ENCODE measurements around the gene VAV2.

VAV2 gene

DNA sequence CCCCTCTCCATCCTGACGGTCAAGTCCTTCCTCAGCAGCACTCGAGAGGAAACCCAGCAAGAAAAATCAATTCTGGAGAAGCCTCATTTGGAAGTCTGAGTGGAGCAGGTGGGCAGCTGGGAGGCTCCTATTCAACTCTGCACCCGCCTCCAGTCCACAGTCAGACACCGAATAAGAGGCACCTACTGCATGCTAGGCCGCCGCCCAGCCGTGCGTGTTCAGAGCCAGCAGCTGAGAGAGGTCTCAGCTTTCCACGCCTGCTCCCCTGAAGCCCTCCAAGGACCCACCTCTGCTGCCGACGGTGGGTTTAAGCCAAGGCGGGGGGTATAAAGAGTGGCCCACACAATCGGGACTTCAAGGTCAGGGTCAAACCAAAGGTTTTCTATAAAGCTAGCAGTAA lies 41.9 kb downstream of the VAV2 start:
- Histone ChIP-seq H3K4me3 (ENCODE audit: control insufficient read depth in 1 of 7, extremely low read depth in 1 of 7, insufficient read depth in 4 of 7, low read depth in 2 of 7, low read length in 6 of 7) (no peak overlapping the region), H3K27me3 (replicated peaks in 2 of 5; ENCODE audit: control insufficient read depth in 4 of 5, insufficient read depth in 5 of 5, low read length in 4 of 5) (no peaks in the 10 kb centered on the region), H3K4me1 (ENCODE audit: control extremely low read depth in 1 of 4, control insufficient read depth in 4 of 4, insufficient read depth in 4 of 4, low read length in 3 of 4) (peaks cover 3 to 8% (median 4%) of the 10 kb centered on the region in 4 experiments), H3K36me3 (ENCODE audit: control insufficient read depth in 4 of 4, insufficient read depth in 4 of 4, low read length in 3 of 4) (no peaks in the 10 kb centered on the region), H3K9me3 (ENCODE audit: control extremely low read depth in 1 of 5, control insufficient read depth in 4 of 5, insufficient read depth in 2 of 5, low read depth in 1 of 5, low read length in 4 of 5) (no peaks in the 10 kb centered on the region), H3K27ac (ENCODE audit: insufficient read depth in 1 of 2, low read depth in 1 of 2, low read length in 2 of 2, poor library complexity in 1 of 2, severe bottlenecking in 2 of 2) (no peak overlapping the region)
- DNase-seq: no peak
- CTCF ChIA-PET: interaction anchor here (1.4 to 1.8 kb wide), 3 partner anchors 11 to 168 kb away, joined by 3 to 5 read pairs (median 3); no protein-coding TSS in a partner anchor
- POLR2A ChIA-PET: no interaction called here
- WGBS (ENCODE audit: insufficient coverage): 90% methylated on average over 13 of the region's 13 CpGs

DNA sequence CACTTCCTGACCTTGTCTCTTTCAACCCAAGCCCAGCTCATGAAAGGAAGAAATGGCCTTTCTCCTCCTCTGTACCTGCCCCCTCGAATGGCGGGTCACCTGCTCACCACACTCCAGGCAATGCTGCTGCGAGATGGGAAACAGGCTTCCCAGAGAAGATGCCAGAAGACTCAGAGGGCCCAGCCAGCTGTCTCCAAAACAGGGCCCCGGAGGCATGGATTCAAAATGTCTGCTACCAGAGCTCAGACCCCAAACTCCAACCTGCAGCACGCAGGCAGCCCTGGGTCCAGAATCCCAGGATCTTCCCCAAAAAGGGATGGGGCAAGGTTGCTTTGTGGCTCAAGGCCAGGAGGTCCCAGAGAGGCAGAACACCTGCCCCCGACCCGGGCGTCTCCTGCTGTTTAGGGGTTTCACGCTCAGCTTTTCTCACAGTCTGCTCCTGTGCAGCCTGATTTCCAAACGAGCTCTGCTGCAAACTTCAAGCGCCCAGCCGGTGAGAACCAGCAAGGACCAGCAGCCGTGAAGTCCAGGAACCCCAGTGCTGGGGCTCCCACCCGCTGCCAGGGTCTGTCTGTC lies 42.5 kb downstream of the VAV2 start:
- no peaks in the 10 kb centered on the region for H3K36me3 ChIP-seq (ENCODE audit: control insufficient read depth in 4 of 4, insufficient read depth in 4 of 4, low read length in 3 of 4)
- no peak overlapping the region for H3K4me3 ChIP-seq (ENCODE audit: control insufficient read depth in 1 of 7, extremely low read depth in 1 of 7, insufficient read depth in 4 of 7, low read depth in 2 of 7, low read length in 6 of 7)
- H3K27me3 ChIP-seq (replicated peaks in 2 of 5; ENCODE audit: control insufficient read depth in 4 of 5, insufficient read depth in 5 of 5, low read length in 4 of 5): no peaks in the 10 kb centered on the region
- no peak overlapping the region for H3K27ac ChIP-seq (ENCODE audit: insufficient read depth in 1 of 2, low read depth in 1 of 2, low read length in 2 of 2, poor library complexity in 1 of 2, severe bottlenecking in 2 of 2)
- H3K9me3 ChIP-seq (ENCODE audit: control extremely low read depth in 1 of 5, control insufficient read depth in 4 of 5, insufficient read depth in 2 of 5, low read depth in 1 of 5, low read length in 4 of 5): no peaks in the 10 kb centered on the region
- POLR2A ChIA-PET: no interaction called here
- no peak for DNase-seq
- 97% methylated on average over 10 of the region's 14 CpGs for WGBS (ENCODE audit: insufficient coverage)
- CTCF ChIA-PET: interaction anchor here (1.4 to 1.8 kb wide), 2 partner anchors 10 to 167 kb away, joined by 3 to 5 read pairs; no protein-coding TSS in a partner anchor
- H3K4me1 ChIP-seq (ENCODE audit: control extremely low read depth in 1 of 4, control insufficient read depth in 4 of 4, insufficient read depth in 4 of 4, low read length in 3 of 4): peaks cover 0 to 1% (median 0%) of the 10 kb centered on the region in 4 experiments

DNA sequence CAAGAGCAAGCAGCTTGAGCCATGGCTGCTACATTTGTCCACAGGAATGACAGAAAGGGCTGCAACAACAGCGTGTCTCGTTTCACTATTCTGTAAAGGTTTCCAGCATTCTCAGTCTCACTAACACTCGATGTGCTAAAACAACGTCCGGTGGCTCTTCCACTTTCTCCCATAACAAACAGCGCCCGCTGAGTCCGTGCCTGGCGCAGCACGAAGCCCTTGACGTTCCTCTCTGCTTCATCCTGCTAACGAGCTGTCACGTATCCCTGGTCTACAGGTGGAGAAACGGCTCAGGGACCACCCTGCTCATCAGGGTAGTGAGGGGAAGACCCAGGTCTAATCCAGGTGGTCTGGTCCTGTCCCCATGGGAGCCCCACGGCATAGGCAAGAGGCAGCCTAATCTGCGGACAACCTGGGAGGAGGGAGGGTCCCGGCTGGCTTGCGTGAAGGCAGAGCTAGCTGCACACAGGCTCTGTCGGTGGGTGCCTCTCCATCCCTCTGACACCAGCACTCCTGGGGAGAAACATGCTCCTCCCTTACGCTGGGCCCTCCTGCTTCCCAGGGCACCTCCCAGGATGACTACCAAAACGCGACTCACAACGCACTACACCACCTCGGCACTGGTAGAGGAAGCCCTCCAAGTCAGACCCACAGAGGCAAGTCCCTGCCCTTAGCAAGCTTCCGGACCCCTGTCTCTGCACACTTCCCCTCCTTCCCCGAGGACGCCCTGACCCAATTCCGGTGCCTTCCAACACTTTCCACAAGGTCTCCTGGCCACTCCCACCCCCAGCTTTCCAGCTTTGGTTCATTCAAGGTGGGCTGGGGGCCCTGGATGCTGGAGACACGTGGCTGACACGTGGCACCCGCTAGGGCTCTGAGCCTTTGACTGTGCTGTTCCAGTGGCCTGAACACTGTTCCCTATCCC lies 43.3 kb downstream of the VAV2 start:
- Histone ChIP-seq H3K4me1 (ENCODE audit: control extremely low read depth in 1 of 4, control insufficient read depth in 4 of 4, insufficient read depth in 4 of 4, low read length in 3 of 4) (no peaks in the 10 kb centered on the region), H3K4me3 (ENCODE audit: control insufficient read depth in 1 of 7, extremely low read depth in 1 of 7, insufficient read depth in 4 of 7, low read depth in 2 of 7, low read length in 6 of 7) (no peak overlapping the region), H3K9me3 (ENCODE audit: control extremely low read depth in 1 of 5, control insufficient read depth in 4 of 5, insufficient read depth in 2 of 5, low read depth in 1 of 5, low read length in 4 of 5) (no peaks in the 10 kb centered on the region), H3K27me3 (replicated peaks in 2 of 5; ENCODE audit: control insufficient read depth in 4 of 5, insufficient read depth in 5 of 5, low read length in 4 of 5) (no peaks in the 10 kb centered on the region), H3K27ac (ENCODE audit: insufficient read depth in 1 of 2, low read depth in 1 of 2, low read length in 2 of 2, poor library complexity in 1 of 2, severe bottlenecking in 2 of 2) (no peak overlapping the region), H3K36me3 (ENCODE audit: control insufficient read depth in 4 of 4, insufficient read depth in 4 of 4, low read length in 3 of 4) (no peaks in the 10 kb centered on the region)
- CTCF ChIA-PET: interaction anchor here (1.8 kb wide), 1 partner anchor 166 kb away, joined by 5 read pairs; no protein-coding TSS in a partner anchor
- WGBS (ENCODE audit: insufficient coverage): 95% methylated on average over 29 of the region's 31 CpGs
- POLR2A ChIA-PET: no interaction called here
- no peak for DNase-seq

DNA sequence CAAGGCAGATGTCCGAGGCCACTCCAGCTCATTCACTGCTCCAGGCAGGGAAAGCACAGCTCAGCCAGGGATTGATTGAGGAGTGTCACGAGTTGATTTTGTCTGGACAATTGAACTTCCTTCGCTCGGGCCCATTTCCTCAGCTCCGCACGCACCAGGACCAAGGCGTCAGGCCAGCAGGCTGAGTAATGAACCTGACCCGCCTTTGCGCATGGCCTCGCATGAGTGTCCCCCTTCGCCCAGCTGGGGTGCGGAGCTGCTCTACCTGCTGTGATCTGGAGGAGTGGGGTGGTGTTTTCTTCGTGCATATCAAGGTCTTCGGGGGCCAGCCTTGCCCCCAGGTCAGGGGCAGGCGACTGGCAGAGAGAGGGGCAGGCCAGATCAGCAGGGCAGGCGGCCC lies 44.0 kb downstream of the VAV2 start:
- Histone ChIP-seq H3K27ac (ENCODE audit: insufficient read depth in 1 of 2, low read depth in 1 of 2, low read length in 2 of 2, poor library complexity in 1 of 2, severe bottlenecking in 2 of 2) (no peak overlapping the region), H3K36me3 (ENCODE audit: control insufficient read depth in 4 of 4, insufficient read depth in 4 of 4, low read length in 3 of 4) (no peaks in the 10 kb centered on the region), H3K27me3 (replicated peaks in 2 of 5; ENCODE audit: control insufficient read depth in 4 of 5, insufficient read depth in 5 of 5, low read length in 4 of 5) (no peaks in the 10 kb centered on the region), H3K9me3 (ENCODE audit: control extremely low read depth in 1 of 5, control insufficient read depth in 4 of 5, insufficient read depth in 2 of 5, low read depth in 1 of 5, low read length in 4 of 5) (no peaks in the 10 kb centered on the region), H3K4me3 (ENCODE audit: control insufficient read depth in 1 of 7, extremely low read depth in 1 of 7, insufficient read depth in 4 of 7, low read depth in 2 of 7, low read length in 6 of 7) (no peak overlapping the region), H3K4me1 (ENCODE audit: control extremely low read depth in 1 of 4, control insufficient read depth in 4 of 4, insufficient read depth in 4 of 4, low read length in 3 of 4) (no peaks in the 10 kb centered on the region)
- no peak for DNase-seq
- ChIA-PET POLR2A (no interaction called here), CTCF (no interaction called here)
- WGBS (ENCODE audit: insufficient coverage): 96% methylated on average over 14 of the region's 16 CpGs

DNA sequence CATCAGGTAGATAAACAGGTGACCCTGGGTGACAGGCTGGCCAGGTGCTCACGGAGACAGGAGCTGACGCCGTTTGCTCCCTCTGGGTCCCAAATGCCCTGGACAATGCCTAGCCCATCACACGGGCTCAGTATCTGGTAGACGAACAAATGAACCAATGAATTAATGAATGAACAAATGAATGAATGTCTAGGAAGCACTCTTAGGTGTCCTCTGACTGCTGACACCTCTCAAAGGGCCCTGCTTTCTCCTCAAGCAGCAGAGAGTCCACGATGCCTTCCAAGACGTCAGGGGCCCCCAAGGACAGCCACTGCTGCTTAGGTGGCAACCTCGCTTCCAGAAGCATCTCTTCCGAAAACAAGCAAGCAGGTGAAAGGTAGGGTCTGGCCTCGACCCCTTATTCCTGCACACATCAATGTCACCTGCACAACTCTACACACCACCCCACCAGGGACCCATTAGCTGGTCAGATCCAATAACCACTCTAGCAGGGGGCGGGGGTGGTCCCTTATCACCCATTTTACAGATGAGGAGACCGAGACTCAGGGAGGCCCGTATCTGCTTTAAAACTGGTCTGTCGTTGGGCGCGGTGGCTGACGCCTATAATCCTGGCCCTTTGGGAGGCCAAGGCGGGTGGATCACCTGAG lies 45.2 kb downstream of the VAV2 start:
- 92% methylated on average over 16 of the region's 18 CpGs for WGBS (ENCODE audit: insufficient coverage)

DNA sequence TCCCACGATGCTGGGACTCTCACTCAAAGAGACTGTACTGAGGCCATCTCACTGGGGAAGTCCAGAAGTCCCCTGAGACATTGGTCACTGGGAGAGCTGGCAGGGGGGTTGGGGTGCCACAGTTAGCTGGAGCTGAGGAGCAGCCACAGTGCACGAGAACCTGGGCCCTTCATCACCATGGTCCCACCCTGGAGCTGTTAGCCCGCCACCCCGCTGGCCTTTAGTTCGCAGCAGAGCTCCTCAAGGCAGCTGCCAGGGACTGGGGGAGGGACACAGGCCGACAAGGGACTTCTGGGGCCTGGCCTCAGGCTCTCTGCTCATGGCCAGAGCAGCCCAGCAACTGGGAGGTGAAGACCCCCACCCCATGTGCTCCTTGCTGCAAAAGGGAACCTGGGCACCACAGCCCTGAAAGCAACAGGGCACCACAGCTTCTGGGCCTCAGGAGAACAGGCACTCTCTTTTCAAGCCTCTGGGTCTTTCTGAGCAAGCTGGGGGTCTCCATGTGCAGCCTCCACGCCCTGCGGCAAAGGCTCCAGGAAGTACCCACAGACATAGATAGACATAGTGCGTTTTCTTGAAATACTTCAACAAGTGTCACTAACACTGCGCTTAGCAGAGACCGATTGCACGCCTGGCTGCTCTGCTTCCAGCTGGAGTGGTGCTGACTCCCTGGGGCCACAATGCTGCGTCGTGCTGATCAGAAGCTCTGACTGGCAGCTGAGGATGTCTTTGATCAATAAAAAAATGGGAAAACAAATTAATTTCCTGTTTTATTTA lies 46.0 kb downstream of the VAV2 start:
- Histone ChIP-seq H3K9me3 (ENCODE audit: control extremely low read depth in 1 of 5, control insufficient read depth in 4 of 5, insufficient read depth in 2 of 5, low read depth in 1 of 5, low read length in 4 of 5) (no peaks in the 10 kb centered on the region), H3K4me1 (ENCODE audit: control extremely low read depth in 1 of 4, control insufficient read depth in 4 of 4, insufficient read depth in 4 of 4, low read length in 3 of 4) (no peaks in the 10 kb centered on the region), H3K36me3 (ENCODE audit: control insufficient read depth in 4 of 4, insufficient read depth in 4 of 4, low read length in 3 of 4) (no peaks in the 10 kb centered on the region), H3K27ac (ENCODE audit: insufficient read depth in 1 of 2, low read depth in 1 of 2, low read length in 2 of 2, poor library complexity in 1 of 2, severe bottlenecking in 2 of 2) (no peak overlapping the region), H3K4me3 (ENCODE audit: control insufficient read depth in 1 of 7, extremely low read depth in 1 of 7, insufficient read depth in 4 of 7, low read depth in 2 of 7, low read length in 6 of 7) (no peak overlapping the region), H3K27me3 (replicated peaks in 2 of 5; ENCODE audit: control insufficient read depth in 4 of 5, insufficient read depth in 5 of 5, low read length in 4 of 5) (no peaks in the 10 kb centered on the region)
- POLR2A ChIA-PET: no interaction called here
- CTCF ChIA-PET: interaction anchor here (1.0 to 1.4 kb wide), 2 partner anchors 10 to 24 kb away, joined by 3 read pairs; no protein-coding TSS in a partner anchor
- no peak for DNase-seq
- 97% methylated on average over 12 of the region's 14 CpGs for WGBS (ENCODE audit: insufficient coverage)

More for the DNA sequence above, 45.2 kb downstream of the VAV2 start:
- Histone ChIP-seq H3K9me3 (ENCODE audit: control extremely low read depth in 1 of 5, control insufficient read depth in 4 of 5, insufficient read depth in 2 of 5, low read depth in 1 of 5, low read length in 4 of 5) (no peaks in the 10 kb centered on the region), H3K27me3 (replicated peaks in 2 of 5; ENCODE audit: control insufficient read depth in 4 of 5, insufficient read depth in 5 of 5, low read length in 4 of 5) (no peaks in the 10 kb centered on the region), H3K4me3 (ENCODE audit: control insufficient read depth in 1 of 7, extremely low read depth in 1 of 7, insufficient read depth in 4 of 7, low read depth in 2 of 7, low read length in 6 of 7) (no peak overlapping the region), H3K4me1 (ENCODE audit: control extremely low read depth in 1 of 4, control insufficient read depth in 4 of 4, insufficient read depth in 4 of 4, low read length in 3 of 4) (no peaks in the 10 kb centered on the region), H3K36me3 (ENCODE audit: control insufficient read depth in 4 of 4, insufficient read depth in 4 of 4, low read length in 3 of 4) (no peaks in the 10 kb centered on the region), H3K27ac (ENCODE audit: insufficient read depth in 1 of 2, low read depth in 1 of 2, low read length in 2 of 2, poor library complexity in 1 of 2, severe bottlenecking in 2 of 2) (no peak overlapping the region)
- CTCF ChIA-PET: no interaction called here
- no peak for DNase-seq
- POLR2A ChIA-PET: no interaction called here

Measured in common myeloid progenitor, CD34-positive (primary cell).